ENCODE data around the gene TRIP13. TPM values are rescaled to one million over a fixed set of nuclear protein-coding genes. Genes with fewer than 3 reads are reported as not detected.

The TRIP13 gene
- total and polyA plus RNA-seq, 2 of the 4 experiments (the other 2 are of a cell fraction) = 17.1 to 35.5 TPM

DNA sequence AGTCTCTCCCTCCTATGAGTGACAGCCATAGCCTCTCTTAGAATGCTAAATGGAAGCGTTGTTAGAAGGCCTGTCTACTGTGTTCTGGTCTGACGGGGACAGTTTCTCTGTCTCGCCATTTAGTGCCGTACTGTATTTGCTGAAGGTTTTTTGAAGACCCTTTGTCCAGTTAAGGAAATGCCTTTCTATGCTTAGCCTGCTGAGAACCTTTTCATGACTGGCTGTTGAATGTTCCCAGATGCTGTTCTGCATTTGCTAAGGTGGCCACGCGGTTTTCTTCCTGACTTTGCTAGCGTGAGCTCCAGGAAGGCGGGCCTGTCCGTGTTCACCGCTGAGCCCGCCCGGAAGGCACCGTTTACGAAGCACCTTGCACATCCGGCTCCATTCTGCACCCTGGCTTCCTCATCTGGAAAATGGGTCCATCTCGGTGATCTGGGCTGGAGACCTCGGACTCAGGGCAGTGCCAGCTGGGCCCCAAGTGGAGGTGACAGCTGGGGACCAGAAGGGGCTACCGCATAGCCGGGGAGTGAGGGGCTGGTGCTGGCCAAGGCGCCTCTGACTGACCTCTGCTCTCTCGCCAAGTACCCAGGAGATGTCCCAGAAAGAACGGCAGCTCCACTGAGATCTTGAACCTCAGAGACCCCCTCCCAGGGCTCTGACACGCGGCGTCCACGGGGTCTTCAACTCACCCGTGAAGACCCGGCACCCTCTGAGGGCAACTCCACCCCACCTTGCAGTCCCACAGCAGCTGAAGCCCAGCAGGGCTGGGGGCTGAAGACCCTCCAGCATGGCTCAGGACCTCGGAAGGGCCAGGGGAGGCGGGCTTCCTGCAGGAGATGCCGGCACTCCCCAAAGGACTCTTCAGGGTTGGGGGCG is 63.4 kb downstream of the TRIP13 start:
- Histone ChIP-seq H3K27me3 (ENCODE audit: control insufficient read depth, insufficient read depth, low read length) (peaks cover 48% of the 10 kb centered on the region), H3K9me1 (ENCODE audit: insufficient read depth, low read length) (peaks cover 13% of the 10 kb centered on the region), H3K4me1 (ENCODE audit: control insufficient read depth, insufficient read depth, low read length) (peaks cover 29% of the 10 kb centered on the region), H3K18ac (ENCODE audit: low read depth, low read length) (peak overlapping the region; percentile 83), H3K23ac (ENCODE audit: low read depth, low read length) (peak overlapping the region; percentile 10; the same call in 1 of the 2 replicates), H4K5ac (ENCODE audit: low read depth, low read length) (peak overlapping the region; percentile 72; the same call in 1 of the 2 replicates), H3K9me3 (ENCODE audit: control insufficient read depth, insufficient read depth, low read length) (peaks cover 12% of the 10 kb centered on the region), H3K79me1 (ENCODE audit: low read depth in 1 of 2, low read length in 2 of 2) (no peaks in the 10 kb centered on the region), H2BK15ac (ENCODE audit: low read depth, low read length) (peak overlapping the region; percentile 32; the same call in 2 of the 3 replicates), H2AK5ac (ENCODE audit: low read depth, low read length) (peak overlapping the region; percentile 95), H4K20me1 (ENCODE audit: insufficient read depth, low read length) (peaks cover 17% of the 10 kb centered on the region; the same call in 1 of the 2 replicates), H2BK5ac (ENCODE audit: low read depth, low read length, poor library complexity, severe bottlenecking) (peak overlapping the region; percentile 15), H2BK120ac (ENCODE audit: low read depth, low read length) (peak overlapping the region; percentile 82), H2AK9ac (replicated peaks; ENCODE audit: low read depth, low read length, poor library complexity) (peak overlapping the region; percentile 45), H3K9ac (ENCODE audit: low read depth, low read length) (0 out of 2 replicates have a peak overlapping the region, but pooled peaks have one; percentile 25), H3K4ac (ENCODE audit: low read depth, low read length) (peak overlapping the region; percentile 57), H3K4me3 (ENCODE audit: insufficient read depth, low read depth, low read length) (no peak overlapping the region), H2AFZ (replicated peaks; ENCODE audit: low read length, poor library complexity) (no peak overlapping the region), H3K14ac (replicated peaks; ENCODE audit: low read depth, low read length) (peak overlapping the region; percentile 78), H3K36me3 (ENCODE audit: control insufficient read depth, insufficient read depth, low read length) (no peaks in the 10 kb centered on the region), H3K27ac (ENCODE audit: insufficient read depth, low read length) (peak overlapping the region; percentile 90), H3K56ac (ENCODE audit: extremely low read depth, insufficient read depth, low read length) (no peak overlapping the region), H4K91ac (ENCODE audit: insufficient read depth, low read depth, low read length) (peak overlapping the region; percentile 68), H2BK20ac (ENCODE audit: low read depth, low read length) (peak overlapping the region; percentile 82), H3K4me2 (ENCODE audit: low read depth, low read length) (peak overlapping the region; percentile 78), H4K8ac (ENCODE audit: low read depth in 2 of 2, low read length in 2 of 2) (peak overlapping the region; percentile 29 to 53; a peak in 2 of 4 replicates)
- ATAC-seq (ENCODE audit: low read depth) (no peak), DNase-seq (no peak)
- 92% methylated on average over 15 of the region's 32 CpGs; no CpG with 5 or more reads in 1 of the 2 experiments for WGBS, 2 experiments (ENCODE audit: extremely low coverage in 2 of 2, insufficient read length in 1 of 2)
- in situ Hi-C loops (cut with MboI; ENCODE audit: low sequenced_read_pairs) = loop anchor here (25.0 kb wide), 1 partner anchor 831 kb away; the partner anchor contains the start of gene MRPL36
- dilution Hi-C loops (cut with HindIII; ENCODE audit: low sequenced_read_pairs, unreplicated experiment) = no loop called here
- BruUV-seq (replicated peaks) = no TSS peak
- ChIA-PET POLR2A (ENCODE audit: unreplicated experiment) (no interaction called here), CTCF (interaction anchor here (1.2 to 1.5 kb wide), 5 partner anchors 10 to 808 kb away, joined by 3 to 7 read pairs (median 4); no protein-coding TSS in a partner anchor)
- TF ChIP-seq SMC3 (IDR thresholded peaks at IDR 0.05; ENCODE audit: low read depth, low read length) = no peak
- intact Hi-C loops (cut with micrococcal nuclease) = no loop called here

All from IMR-90 (cell line).